ENCODE measurements around the gene AGBL4. TPM values are rescaled to one million over a fixed set of nuclear protein-coding genes. Genes with fewer than 3 reads are reported as not detected.

The AGBL4 gene
- total RNA-seq, 1 donor from 2014 or later: not detected

- DNase-seq (ENCODE audit: low read depth, low spot score): no peak
Observed at GRCh38 chr1:49187056-49187455, 836.7 kb downstream of the AGBL4 start.

- DNase-seq (ENCODE audit: low read depth, low spot score): no peak
Observed at GRCh38 chr1:49185450-49185980, 838.2 kb downstream of the AGBL4 start.

- no peak for DNase-seq (ENCODE audit: low read depth, low spot score)
Observed at GRCh38 chr1:49183489-49183888, 840.3 kb downstream of the AGBL4 start.

- DNase-seq (ENCODE audit: low read depth, low spot score): no peak
Observed at GRCh38 chr1:49181033-49181432, 842.7 kb downstream of the AGBL4 start.

- DNase-seq (ENCODE audit: low read depth, low spot score): no peak
Observed at GRCh38 chr1:49171941-49172593, 851.7 kb downstream of the AGBL4 start.

- no peak for DNase-seq (ENCODE audit: low read depth, low spot score)
Observed at GRCh38 chr1:49166031-49166430, 857.7 kb downstream of the AGBL4 start.

GRCh38 chr1:49163031-49163430 lies 860.7 kb downstream of the AGBL4 start:
- DNase-seq (ENCODE audit: low read depth, low spot score): no peak

GRCh38 chr1:49160677-49161076 lies 863.1 kb downstream of the AGBL4 start:
- DNase-seq (ENCODE audit: low read depth, low spot score): no peak

- DNase-seq (ENCODE audit: low read depth, low spot score): no peak
Observed at GRCh38 chr1:49136738-49137251, 887.0 kb downstream of the AGBL4 start.

GRCh38 chr1:49125746-49126145 lies 898.0 kb downstream of the AGBL4 start:
- no peak for DNase-seq (ENCODE audit: low read depth, low spot score)

GRCh38 chr1:49111931-49112330 lies 911.8 kb downstream of the AGBL4 start:
- no peak for DNase-seq (ENCODE audit: low read depth, low spot score)

- DNase-seq (ENCODE audit: low read depth, low spot score): no peak
Observed at GRCh38 chr1:49106445-49106844, 917.3 kb downstream of the AGBL4 start.

GRCh38 chr1:49104575-49104974 lies 919.2 kb downstream of the AGBL4 start:
- DNase-seq (ENCODE audit: low read depth, low spot score): no peak

GRCh38 chr1:49102752-49103151 lies 921.0 kb downstream of the AGBL4 start:
- no peak for DNase-seq (ENCODE audit: low read depth, low spot score)

GRCh38 chr1:49098866-49099265 lies 924.9 kb downstream of the AGBL4 start:
- no peak for DNase-seq (ENCODE audit: low read depth, low spot score)

GRCh38 chr1:49086327-49086726 lies 937.4 kb downstream of the AGBL4 start:
- no peak for DNase-seq (ENCODE audit: low read depth, low spot score)

GRCh38 chr1:49085079-49085478 lies 938.7 kb downstream of the AGBL4 start:
- no peak for DNase-seq (ENCODE audit: low read depth, low spot score)

- no peak for DNase-seq (ENCODE audit: low read depth, low spot score)
Observed at GRCh38 chr1:49060766-49061165, 963.0 kb downstream of the AGBL4 start.

GRCh38 chr1:49059087-49059486 lies 964.7 kb downstream of the AGBL4 start:
- DNase-seq (ENCODE audit: low read depth, low spot score): no peak

- DNase-seq (ENCODE audit: low read depth, low spot score): no peak
Observed at GRCh38 chr1:49052102-49052501, 971.7 kb downstream of the AGBL4 start.

GRCh38 chr1:49051647-49052046 lies 972.1 kb downstream of the AGBL4 start:
- no peak for DNase-seq (ENCODE audit: low read depth, low spot score)

GRCh38 chr1:49050041-49050440 lies 973.7 kb downstream of the AGBL4 start:
- no peak for DNase-seq (ENCODE audit: low read depth, low spot score)

- no peak for DNase-seq (ENCODE audit: low read depth, low spot score)
Observed at GRCh38 chr1:49048188-49048587, 975.6 kb downstream of the AGBL4 start.
